GM21447 (cell line): ENCODE results near the gene LRRC4C.

Source experiments
- ATAC-seq: cut with Tn5 transposase; IDR thresholded peaks from one replicate; pipeline ENCODE4 v1.9.1; 2021; ENCODE audit not compliant: unreplicated experiment

Gene LRRC4C

DNA sequence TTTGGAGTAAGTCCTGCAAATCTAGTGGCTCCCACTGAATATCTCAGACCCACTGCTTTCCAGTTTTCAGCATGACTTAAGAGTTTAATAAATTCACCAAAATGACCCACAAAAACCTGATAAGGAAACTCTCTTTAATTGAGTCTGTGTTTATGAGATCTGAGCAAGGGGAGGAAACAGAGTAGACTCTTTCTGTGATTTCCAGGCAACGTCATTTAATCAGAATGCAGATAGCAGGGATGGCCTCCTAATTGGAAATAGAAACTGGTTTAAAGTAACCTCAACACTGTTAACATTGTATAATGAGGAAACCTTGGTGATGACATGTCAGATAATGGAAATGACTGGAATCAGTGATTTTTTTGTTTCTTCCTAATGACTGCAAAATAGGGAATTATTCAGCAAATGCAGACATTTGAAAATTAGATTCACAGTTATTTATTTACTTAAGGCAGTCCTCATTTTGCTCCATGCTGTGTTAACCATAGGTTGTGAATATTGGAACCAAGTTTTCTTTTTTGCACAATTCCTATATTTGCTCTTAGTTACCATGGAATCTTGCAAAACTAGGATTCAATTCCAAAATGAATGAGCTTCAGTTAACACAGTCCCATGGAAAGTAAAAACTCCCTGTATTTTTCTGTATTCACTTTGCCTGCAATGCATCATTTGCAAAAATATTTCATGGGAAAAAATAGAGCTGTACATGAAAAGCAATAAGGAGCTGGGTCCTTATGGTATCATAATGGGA, 1324.5 kb downstream of the LRRC4C start:
- no peak for ATAC-seq

DNA sequence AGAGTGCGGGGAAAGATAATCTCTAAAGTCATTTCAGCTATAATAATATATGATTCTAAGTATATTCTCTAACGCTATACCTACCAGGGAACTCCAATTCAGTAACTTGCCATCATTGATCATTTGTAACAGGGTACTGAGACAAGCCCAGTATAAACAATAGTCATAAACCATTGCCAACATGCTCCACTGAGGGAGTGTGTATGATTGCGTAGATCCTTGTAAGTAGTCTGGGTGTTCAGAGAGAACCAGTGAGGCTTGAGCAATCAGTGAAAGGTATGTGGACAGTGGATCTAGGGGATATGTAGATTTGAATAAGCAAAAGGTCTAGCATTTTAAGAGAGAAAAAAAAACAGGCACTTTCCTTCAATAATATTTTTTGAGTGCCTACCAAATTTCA, 1326.0 kb downstream of the LRRC4C start:
- ATAC-seq: no peak

DNA sequence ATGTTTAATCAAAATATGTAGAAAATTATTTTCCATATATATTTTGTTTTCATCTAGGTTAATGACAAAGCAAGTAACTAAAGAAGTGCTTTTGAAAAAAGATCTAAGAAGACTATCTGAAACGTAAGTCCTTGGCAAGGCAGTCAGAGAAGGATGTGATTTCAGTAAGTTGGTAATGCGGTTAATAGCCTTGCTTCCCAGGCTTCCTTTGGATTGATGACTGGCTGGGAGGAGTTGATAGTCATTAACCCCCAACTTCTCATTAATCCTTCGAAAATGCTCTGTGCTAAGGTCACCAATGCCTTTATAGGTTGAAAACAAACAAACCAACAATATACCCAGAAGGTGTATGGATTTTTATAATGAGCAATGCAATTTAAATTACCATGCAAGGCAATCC, 1326.5 kb downstream of the LRRC4C start:
- no peak for ATAC-seq

DNA sequence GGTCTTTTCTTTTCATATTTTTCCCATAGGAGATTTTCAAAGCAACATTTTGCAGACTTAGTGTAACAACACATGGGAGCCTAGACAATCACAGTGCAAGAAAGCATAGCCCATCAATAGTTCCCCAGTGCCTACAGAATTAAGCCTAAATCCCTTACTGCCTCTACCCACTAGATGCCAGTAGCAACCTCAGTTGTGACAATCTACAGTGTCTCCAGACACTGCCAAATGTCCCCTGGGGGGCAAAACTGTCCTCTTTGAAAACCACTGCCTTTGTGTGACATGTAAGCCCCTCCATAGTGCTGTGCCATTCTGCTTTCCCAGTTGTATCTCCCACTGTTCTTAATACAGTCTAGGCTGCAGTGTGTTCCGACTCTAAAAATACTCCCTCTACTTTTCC, 1329.0 kb downstream of the LRRC4C start:
- no peak for ATAC-seq

DNA sequence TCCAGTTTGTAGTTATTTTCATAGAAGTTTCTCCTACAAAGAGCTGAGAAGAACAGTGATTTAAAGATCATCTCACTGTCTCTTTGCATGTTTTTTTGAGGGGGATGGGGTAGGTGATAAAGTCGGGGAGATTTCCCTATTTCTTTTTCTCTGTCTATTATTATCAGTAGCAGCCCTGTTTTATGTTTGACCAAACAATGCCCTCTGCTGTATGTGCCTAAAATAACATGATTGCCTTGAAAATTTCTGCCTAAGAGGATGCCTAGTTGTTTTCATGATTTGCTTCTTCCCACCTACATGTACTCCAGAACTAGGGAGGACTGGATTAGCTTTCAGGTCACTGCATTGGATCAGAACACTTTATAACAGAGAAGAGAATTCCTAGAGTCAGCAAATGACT, 1330.2 kb downstream of the LRRC4C start:
- ATAC-seq: no peak

DNA sequence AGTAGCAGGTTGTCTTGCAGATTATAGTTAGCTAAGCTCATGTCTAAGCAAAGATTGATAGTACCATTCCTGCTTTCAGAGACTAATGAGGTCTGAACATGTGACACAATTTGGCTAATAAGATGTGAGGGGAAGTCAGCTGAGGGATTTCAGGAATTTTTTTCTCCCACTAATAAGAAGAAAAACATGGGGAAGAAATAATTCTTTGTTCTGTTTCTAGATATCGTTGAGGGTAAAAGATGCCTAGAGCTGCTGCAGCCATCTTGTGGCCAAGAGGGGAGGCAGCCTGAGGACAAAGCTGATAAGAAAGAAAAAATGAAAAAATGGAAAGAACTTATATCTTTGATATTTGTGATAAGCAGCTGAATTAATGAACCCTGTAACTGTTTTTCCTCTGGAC, 1334.4 kb downstream of the LRRC4C start:
- no peak for ATAC-seq

DNA sequence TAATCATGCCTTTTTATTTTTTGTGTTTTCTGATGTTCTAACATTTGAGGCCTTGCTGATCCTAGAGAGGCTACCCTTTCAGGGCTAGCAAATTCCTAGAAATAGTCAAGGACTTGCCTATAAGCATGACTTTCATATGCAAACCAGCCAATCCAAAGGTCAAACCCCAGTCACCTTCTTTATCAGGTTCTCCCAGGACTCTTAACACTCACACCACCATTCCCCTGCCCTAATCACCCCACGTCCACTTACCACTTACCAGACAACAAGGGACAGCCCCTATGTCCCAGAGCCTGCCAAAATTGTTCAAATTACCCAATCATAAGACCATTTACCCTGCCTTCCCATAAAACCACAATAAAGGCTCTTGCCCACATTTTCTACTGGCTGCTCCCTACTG, 1339.8 kb downstream of the LRRC4C start:
- ATAC-seq: no peak

DNA sequence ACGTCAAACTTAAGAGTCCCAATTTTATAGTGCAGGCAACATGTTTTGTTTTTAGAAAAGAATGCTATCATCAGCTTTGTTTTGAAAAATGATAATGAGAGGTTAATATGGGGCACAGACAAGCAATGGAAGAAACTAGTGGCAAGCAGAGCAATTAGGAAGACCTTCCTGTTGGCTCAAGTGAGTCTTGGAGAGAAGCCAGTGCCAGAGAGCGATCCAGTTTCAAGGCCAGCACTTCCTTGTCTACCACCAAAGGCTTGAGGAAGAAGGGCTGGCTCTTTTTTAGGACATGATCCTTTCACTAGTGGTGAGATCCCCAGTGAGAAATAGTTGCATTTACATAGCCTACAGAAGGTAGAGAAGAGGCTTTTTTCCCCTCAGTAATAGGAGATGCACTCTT, 1340.7 kb downstream of the LRRC4C start:
- ATAC-seq: no peak

DNA sequence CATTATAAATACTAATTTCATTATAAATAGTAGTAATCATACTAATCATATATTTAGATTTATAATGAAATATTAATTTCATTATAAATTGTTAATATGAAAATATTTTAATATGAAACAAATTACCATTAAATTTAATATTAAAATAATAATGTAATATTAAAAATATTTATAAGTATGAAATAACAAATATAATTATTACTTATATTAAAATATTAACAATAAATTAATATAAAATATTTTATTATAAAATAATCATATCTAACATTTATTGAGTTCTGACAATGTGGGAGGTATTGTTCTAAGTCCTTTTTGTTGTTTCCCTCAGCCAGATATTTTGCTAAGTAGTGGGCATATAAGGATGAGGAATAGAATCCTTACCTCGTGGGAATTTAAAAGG, 1341.4 kb downstream of the LRRC4C start:
- no peak for ATAC-seq

DNA sequence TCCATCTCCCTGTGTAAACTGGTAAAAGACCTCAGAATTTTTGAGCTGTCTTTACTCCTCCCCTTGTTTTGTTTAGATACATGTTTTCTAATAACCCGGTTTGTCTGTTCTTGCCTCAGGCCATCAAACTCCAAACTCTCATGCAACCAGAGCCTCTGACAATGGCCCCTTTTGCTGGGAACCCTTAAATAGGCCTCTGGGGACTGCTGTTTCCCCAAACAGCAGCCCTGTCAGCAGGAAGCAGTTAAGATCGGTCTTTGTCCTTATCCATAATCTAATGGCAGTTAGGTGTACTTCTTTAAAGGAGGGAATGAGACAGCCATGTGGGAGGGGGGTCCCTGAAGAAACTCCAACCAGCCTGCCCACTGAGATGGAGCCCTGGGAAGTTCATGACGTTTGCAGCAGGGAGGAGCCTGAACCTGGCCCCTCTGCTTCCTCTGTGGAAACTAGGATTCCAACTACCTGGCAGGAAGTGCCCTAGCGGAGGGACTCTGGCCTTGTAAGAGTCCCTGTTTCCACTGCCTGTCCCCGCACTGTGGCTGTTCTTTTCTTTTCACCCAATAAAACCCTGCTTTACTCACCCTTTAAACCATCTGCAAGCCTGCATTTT, 1354.4 kb downstream of the LRRC4C start:
- ATAC-seq: no peak

DNA sequence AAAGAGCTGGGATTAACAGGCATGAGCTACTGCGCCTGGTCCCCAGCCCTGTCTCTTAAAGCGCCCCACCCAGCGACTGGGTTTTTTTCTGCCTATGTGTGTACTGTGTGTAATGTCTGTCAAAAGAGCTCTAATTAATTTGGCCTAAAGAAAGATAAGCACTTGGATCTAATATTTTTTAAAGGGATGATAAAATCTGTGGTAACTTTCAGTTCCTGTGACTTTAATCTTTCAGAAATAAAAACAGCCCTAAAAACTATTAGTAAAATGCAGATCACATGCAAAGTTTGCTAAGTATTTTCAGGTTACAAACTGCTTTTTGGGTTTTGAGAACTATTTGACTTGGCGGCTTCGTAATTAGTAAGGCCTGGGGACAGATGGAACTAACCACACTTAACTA, 1358.7 kb downstream of the LRRC4C start:
- no peak for ATAC-seq

DNA sequence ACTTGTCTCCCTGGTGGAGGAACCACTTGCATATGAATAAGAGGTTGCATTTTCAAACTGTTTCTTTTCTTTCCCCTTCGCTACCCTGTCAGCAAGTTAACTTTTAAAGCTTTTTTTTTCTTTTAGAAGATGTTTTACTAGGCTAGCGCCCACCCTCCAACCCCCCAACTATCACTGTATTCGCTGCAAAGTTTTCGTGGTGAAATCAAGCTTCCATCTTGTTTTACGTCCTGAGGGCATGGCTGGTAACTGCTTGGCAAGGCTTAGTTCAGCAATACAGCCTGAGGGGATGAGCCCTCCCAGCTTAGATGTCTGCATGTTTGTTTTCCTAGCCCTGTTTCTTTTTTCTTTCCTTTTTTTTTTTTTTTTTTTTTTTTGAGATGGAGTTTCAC, 1359.3 kb downstream of the LRRC4C start:
- no peak for ATAC-seq

DNA sequence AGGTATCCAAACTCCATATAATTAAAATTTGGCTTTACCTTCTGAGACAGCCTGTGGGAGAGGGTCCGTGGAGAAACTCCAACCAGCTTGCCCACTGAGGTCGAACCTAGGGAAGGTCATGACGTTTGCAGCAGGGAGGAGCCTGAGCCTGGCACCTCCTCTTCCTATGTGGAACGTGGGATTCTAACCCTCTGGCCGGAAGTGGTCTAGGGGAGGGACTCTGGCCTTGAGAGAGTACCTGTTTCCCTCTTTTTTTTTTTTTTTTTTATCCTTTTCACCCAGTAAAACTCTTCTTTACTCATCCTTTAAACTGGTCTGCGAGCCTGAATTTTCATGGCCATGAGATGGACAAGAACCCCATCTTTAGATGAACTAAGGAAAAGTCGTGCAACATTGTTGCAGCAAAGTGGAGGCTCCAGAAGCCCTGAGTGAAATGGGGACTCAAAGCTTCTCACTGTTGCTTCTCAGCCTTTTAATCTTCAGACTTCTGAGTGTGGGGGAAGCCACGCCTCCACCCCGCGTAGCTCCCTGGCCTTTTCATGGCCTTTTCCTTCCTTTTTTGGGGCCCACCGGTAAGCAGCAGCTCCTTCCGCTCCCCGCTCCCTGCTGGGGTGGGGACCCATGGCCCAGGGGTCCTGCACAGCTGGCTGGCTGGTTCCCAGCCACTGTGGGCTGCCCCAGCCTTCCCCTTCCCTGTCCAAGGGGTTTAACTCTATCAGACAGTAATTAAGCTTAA, 1359.9 kb downstream of the LRRC4C start:
- no peak for ATAC-seq

DNA sequence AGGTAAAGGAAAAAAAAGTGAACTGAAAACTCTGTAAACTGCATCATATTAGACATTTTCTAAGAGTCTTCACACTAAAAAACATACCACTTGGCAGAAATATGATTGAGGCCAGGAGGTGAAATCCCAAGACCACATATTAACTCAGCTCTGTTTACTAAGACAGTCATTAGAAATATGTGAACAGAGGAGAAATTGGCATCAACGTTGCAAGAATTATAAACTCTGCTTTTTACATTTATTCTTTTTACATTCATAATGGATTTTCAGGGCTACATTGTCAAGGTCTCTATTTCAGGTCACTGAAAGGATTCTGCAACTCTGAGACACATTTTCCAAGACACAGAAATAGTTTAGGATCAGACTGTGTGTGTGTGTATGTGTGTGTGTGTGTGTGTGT, 1364.0 kb downstream of the LRRC4C start:
- no peak for ATAC-seq

DNA sequence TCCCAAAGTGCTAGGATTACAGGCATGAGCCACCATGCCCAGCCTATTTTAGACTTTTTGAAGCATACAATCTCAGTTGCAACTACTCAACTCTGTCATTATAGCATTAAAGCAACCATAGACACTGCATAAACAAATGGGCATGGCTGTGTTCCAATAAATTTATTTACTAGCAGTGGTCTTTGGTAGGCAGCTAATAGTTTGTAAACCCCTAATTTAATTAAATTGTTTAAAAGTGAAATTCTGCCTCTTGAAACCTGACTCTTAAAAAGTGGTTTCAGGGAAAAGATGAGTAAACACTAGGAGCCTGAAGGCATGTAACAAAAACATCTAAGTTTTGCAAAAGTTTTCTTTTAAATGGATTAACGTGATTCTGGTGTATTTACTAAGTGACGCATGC, 1364.5 kb downstream of the LRRC4C start:
- no peak for ATAC-seq

DNA sequence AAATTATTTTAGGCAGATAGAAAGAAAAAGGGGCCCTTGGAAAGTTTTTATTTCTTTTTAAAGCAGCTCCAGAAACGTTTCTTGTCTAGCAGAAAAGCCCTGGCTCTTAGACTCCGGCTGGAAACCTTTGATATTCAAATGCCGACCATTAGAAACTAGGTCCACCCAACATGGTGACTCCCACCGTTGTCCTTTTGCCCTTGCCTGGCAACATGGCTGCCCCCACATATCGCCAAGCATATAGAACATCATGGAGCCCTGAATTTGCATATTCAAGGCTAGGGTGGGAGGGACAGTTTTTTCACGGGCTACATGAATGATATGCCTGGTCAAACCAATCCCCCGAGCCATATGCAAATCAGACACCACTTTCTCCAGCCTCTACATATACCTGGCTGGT, 1379.0 kb downstream of the LRRC4C start:
- ATAC-seq: no peak
